Measurements from ENCODE around the gene HABP2.

DNA sequence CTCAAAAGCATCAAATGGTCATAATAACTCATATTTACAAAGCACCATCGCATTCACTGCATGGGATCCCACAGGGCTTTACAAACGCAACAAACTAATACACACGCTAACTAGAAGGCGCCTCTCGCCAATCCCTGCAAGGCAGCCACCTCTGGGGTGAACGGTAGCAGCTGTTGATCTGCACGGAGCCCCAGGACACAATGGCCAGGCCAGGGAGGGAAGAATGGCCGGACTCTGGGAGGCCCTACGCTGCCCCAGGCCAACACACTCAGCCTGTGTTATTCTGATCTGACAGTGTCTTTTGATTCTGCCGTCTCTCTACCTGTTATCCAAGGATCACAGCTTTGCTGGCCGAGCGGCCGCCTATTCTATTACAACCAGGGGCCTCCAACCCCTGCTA, 41.8 kb downstream of the HABP2 start:
- TF ChIP-seq CTCF (IDR thresholded peaks at IDR 0.05; ENCODE audit: poor library complexity, severe bottlenecking), result no peak
- no peak for TF ChIP-seq SMC3 (conservative IDR thresholded peaks at IDR 0.05; ENCODE audit: poor library complexity)
- TF ChIP-seq POLR2AphosphoS5 (IDR thresholded peaks at IDR 0.05), result no peak
